Measurements from ENCODE around the gene KCNIP4. TPM values are rescaled to one million over a fixed set of nuclear protein-coding genes. Genes with fewer than 3 reads are reported as not detected.
A peak's percentile ranks its signal among the peaks of the same experiment; 100 is the strongest.

Gene KCNIP4
- total and polyA plus RNA-seq, 2 of the 4 experiments (the other 2 are of a cell fraction) = not detected

DNA sequence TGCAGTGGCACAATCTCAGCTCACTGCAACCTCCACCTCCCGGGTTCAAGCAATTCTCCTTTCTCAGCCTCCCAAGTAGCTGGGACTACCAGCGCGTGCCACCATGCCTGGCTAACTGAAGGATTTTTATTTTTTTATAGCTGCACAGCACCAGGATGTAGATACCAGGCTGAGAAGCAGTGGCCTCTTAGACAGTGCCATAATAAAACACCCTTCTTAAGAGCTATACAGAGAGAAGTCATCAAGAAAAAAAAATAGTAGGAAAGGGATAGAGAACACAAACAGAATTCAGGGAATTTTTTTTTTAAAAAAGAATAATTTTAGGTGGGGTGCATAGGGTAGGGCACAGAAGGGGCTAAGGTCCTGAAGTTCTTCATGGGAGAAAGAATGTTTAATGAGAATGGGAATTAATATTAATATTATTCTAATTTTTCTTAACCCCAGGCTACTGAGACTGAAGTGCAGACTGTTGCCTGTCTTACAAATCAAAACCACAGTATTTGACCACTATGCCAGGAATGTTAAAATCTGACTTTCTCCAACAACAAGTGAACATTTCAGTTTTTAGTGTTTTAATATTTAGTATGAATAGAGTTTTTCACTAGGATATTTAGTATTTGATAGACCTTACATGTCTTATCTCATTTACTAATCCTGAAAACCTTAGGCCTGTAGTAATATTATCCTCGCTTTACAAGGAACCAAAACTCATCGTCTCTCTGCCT lies 146.7 kb downstream of the KCNIP4 start (continued):
- no peak for TF ChIP-seq RFX5 (IDR thresholded peaks at IDR 0.05; ENCODE audit: low read depth, low read length)

GRCh38 chr4:21795091-21795490 lies 153.5 kb downstream of the KCNIP4 start:
- no peak overlapping the region for H4K8ac ChIP-seq (ENCODE audit: low read depth in 2 of 2, low read length in 2 of 2)
- ATAC-seq (ENCODE audit: low read depth) (no peak), DNase-seq (peak; percentile 18)
- H4K91ac ChIP-seq (ENCODE audit: insufficient read depth, low read depth, low read length) = no peak overlapping the region
- no peak overlapping the region for H2BK120ac ChIP-seq (ENCODE audit: low read depth, low read length)
- no peaks in the 10 kb centered on the region for H3K27me3 ChIP-seq (ENCODE audit: control insufficient read depth, insufficient read depth, low read length)
- no peaks in the 10 kb centered on the region for H4K20me1 ChIP-seq (ENCODE audit: insufficient read depth, low read length)
- H2BK20ac ChIP-seq (ENCODE audit: low read depth, low read length) = no peak overlapping the region
- H3K18ac ChIP-seq (ENCODE audit: low read depth, low read length) = no peak overlapping the region
- no peaks in the 10 kb centered on the region; the same call in 1 of the 2 replicates for H3K4me1 ChIP-seq (ENCODE audit: control insufficient read depth, insufficient read depth, low read length)
- WGBS, 2 experiments (ENCODE audit: extremely low coverage in 2 of 2, insufficient read length in 1 of 2) = 81% methylated on average over 3 of the region's 9 CpGs; no CpG with 5 or more reads in 1 of the 2 experiments
- TF ChIP-seq CEBPB (IDR thresholded peaks at IDR 0.05; ENCODE audit: low read depth, low read length) (peak; percentile 73), RFX5 (IDR thresholded peaks at IDR 0.05; ENCODE audit: low read depth, low read length) (no peak), RAD21 (IDR thresholded peaks at IDR 0.05; ENCODE audit: low read length) (no peak)
- intact Hi-C loops (cut with micrococcal nuclease) (loop anchor here (10.0 kb wide), 1 partner anchor 180 kb away; no protein-coding TSS in a partner anchor), in situ Hi-C loops (cut with MboI; ENCODE audit: low sequenced_read_pairs) (no loop called here), dilution Hi-C loops (cut with HindIII; ENCODE audit: low sequenced_read_pairs, unreplicated experiment) (no loop called here)
- no peak overlapping the region for H2BK5ac ChIP-seq (ENCODE audit: low read depth, low read length, poor library complexity, severe bottlenecking)
- ChIA-PET POLR2A (ENCODE audit: unreplicated experiment) (no interaction called here), CTCF (no interaction called here)
- H2AK5ac ChIP-seq (ENCODE audit: low read depth, low read length) = no peak overlapping the region
- no peaks in the 10 kb centered on the region for H3K79me1 ChIP-seq (ENCODE audit: low read depth in 1 of 2, low read length in 2 of 2)
- no peak overlapping the region for H3K4me2 ChIP-seq (ENCODE audit: low read depth, low read length)
- H3K23ac ChIP-seq (ENCODE audit: low read depth, low read length) = no peak overlapping the region
- no peak overlapping the region for H3K56ac ChIP-seq (ENCODE audit: extremely low read depth, insufficient read depth, low read length)
- H2AFZ ChIP-seq (replicated peaks; ENCODE audit: low read length, poor library complexity) = no peak overlapping the region
- H4K5ac ChIP-seq (ENCODE audit: low read depth, low read length) = no peak overlapping the region
- H3K9ac ChIP-seq (ENCODE audit: low read depth, low read length) = no peak overlapping the region
- H3K9me3 ChIP-seq (ENCODE audit: control insufficient read depth, insufficient read depth, low read length) = 0 out of 2 replicates have a peak, but pooled peaks cover 3% of the 10 kb centered on the region
- H3K36me3 ChIP-seq (ENCODE audit: control insufficient read depth, insufficient read depth, low read length) = no peaks in the 10 kb centered on the region
- no peak overlapping the region for H2AK9ac ChIP-seq (replicated peaks; ENCODE audit: low read depth, low read length, poor library complexity)
- H3K14ac ChIP-seq (replicated peaks; ENCODE audit: low read depth, low read length) = no peak overlapping the region
- no peak overlapping the region for H2BK15ac ChIP-seq (ENCODE audit: low read depth, low read length)
- BruUV-seq (replicated peaks) = no TSS peak
- no peak overlapping the region for H3K4me3 ChIP-seq (ENCODE audit: insufficient read depth, low read depth, low read length)
- no peaks in the 10 kb centered on the region for H3K9me1 ChIP-seq (ENCODE audit: insufficient read depth, low read length)
- H3K27ac ChIP-seq (ENCODE audit: insufficient read depth, low read length) = no peak overlapping the region
- H3K4ac ChIP-seq (ENCODE audit: low read depth, low read length) = no peak overlapping the region
